Measurements from ENCODE around the gene DDX23.

GRCh38 chr12:48823281-48823680 is 28.7 kb downstream of the DDX23 start:
- TF ChIP-seq, protein P1, sequence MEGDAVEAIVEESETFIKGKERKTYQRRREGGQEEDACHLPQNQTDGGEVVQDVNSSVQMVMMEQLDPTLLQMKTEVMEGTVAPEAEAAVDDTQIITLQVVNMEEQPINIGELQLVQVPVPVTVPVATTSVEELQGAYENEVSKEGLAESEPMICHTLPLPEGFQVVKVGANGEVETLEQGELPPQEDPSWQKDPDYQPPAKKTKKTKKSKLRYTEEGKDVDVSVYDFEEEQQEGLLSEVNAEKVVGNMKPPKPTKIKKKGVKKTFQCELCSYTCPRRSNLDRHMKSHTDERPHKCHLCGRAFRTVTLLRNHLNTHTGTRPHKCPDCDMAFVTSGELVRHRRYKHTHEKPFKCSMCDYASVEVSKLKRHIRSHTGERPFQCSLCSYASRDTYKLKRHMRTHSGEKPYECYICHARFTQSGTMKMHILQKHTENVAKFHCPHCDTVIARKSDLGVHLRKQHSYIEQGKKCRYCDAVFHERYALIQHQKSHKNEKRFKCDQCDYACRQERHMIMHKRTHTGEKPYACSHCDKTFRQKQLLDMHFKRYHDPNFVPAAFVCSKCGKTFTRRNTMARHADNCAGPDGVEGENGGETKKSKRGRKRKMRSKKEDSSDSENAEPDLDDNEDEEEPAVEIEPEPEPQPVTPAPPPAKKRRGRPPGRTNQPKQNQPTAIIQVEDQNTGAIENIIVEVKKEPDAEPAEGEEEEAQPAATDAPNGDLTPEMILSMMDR (IDR thresholded peaks at IDR 0.05): no peak
- no peak for TF ChIP-seq POLR2A (IDR thresholded peaks at IDR 0.05)
- TF ChIP-seq POLR2AphosphoS5 (IDR thresholded peaks at IDR 0.05): no peak
